ENCODE measurements around the gene CRCP.
"Not testable (repeated sequence)": the region's sequence is repeated elsewhere in the genome, so short reads cannot be mapped to it uniquely, and the experiment has no call there.

CRCP gene

GRCh38 chr7:66175006-66175405, 60.4 kb downstream of the CRCP start:
- H3K4me3 ChIP-seq (ENCODE audit: low read length in 2 of 2); H3K36me3 ChIP-seq (ENCODE audit: control insufficient read depth in 2 of 2, insufficient read depth in 2 of 2, low read length in 2 of 2); H3K27me3 ChIP-seq (ENCODE audit: control insufficient read depth in 1 of 2, insufficient read depth in 2 of 2, low read length in 2 of 2); H3K27ac ChIP-seq (ENCODE audit: low read length); H3K9me3 ChIP-seq (ENCODE audit: control insufficient read depth in 2 of 2, low read length in 2 of 2); H3K4me1 ChIP-seq (ENCODE audit: control insufficient read depth, insufficient read depth, low read length); H3K9ac ChIP-seq (ENCODE audit: low read length in 2 of 2): not testable (repeated sequence)

- Histone ChIP-seq H3K27ac (ENCODE audit: low read length) (no peak overlapping the region), H3K4me1 (ENCODE audit: control insufficient read depth, insufficient read depth, low read length) (no peaks in the 10 kb centered on the region), H3K4me3 (ENCODE audit: low read length in 2 of 2) (no peak overlapping the region), H3K27me3 (ENCODE audit: control insufficient read depth in 1 of 2, insufficient read depth in 2 of 2, low read length in 2 of 2) (no peaks in the 10 kb centered on the region), H3K9me3 (ENCODE audit: control insufficient read depth in 2 of 2, low read length in 2 of 2) (no peaks in the 10 kb centered on the region), H3K9ac (ENCODE audit: low read length in 2 of 2) (no peak overlapping the region), H3K36me3 (ENCODE audit: control insufficient read depth in 2 of 2, insufficient read depth in 2 of 2, low read length in 2 of 2) (no peaks in the 10 kb centered on the region)
Observed at GRCh38 chr7:66176914-66177313, 62.3 kb downstream of the CRCP start.

DNA sequence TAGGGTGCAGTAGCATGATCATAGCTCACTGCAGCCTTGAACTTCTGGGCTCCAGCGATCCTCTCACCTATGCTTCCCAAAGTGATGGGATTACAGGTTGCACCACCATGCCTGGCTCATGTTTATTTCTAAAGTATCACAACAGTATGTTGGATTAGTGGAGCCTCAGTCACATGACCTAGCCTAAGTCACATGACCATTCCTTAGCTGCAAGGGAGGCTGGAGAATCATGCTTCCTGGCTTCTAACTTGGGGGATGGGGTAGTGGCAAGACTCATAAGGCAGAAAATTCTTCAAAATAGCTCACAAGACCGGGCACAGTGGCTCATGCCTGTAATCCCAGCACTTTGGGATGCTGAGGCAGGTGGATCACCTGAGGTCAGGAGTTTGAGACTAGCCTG, 63.6 kb downstream of the CRCP start:
- Histone ChIP-seq H3K9ac (ENCODE audit: low read length in 2 of 2) (no peak overlapping the region), H3K27me3 (ENCODE audit: control insufficient read depth in 1 of 2, insufficient read depth in 2 of 2, low read length in 2 of 2) (no peaks in the 10 kb centered on the region), H3K36me3 (ENCODE audit: control insufficient read depth in 2 of 2, insufficient read depth in 2 of 2, low read length in 2 of 2) (no peaks in the 10 kb centered on the region), H3K9me3 (ENCODE audit: control insufficient read depth in 2 of 2, low read length in 2 of 2) (no peaks in the 10 kb centered on the region), H3K4me3 (ENCODE audit: low read length in 2 of 2) (no peak overlapping the region), H3K27ac (ENCODE audit: low read length) (no peak overlapping the region), H3K4me1 (ENCODE audit: control insufficient read depth, insufficient read depth, low read length) (no peaks in the 10 kb centered on the region)

- Histone ChIP-seq H3K4me1 (ENCODE audit: control insufficient read depth, insufficient read depth, low read length) (no peaks in the 10 kb centered on the region), H3K9ac (ENCODE audit: low read length in 2 of 2) (no peak overlapping the region), H3K27ac (ENCODE audit: low read length) (no peak overlapping the region), H3K9me3 (ENCODE audit: control insufficient read depth in 2 of 2, low read length in 2 of 2) (peaks cover 0 to 4% of the 10 kb centered on the region in 2 donors), H3K27me3 (ENCODE audit: control insufficient read depth in 1 of 2, insufficient read depth in 2 of 2, low read length in 2 of 2) (no peaks in the 10 kb centered on the region), H3K4me3 (ENCODE audit: low read length in 2 of 2) (no peak overlapping the region), H3K36me3 (ENCODE audit: control insufficient read depth in 2 of 2, insufficient read depth in 2 of 2, low read length in 2 of 2) (no peaks in the 10 kb centered on the region)
Observed at GRCh38 chr7:66181329-66181728, 66.7 kb downstream of the CRCP start.

- Histone ChIP-seq H3K4me3 (ENCODE audit: low read length in 2 of 2) (no peak overlapping the region), H3K27me3 (ENCODE audit: control insufficient read depth in 1 of 2, insufficient read depth in 2 of 2, low read length in 2 of 2) (no peaks in the 10 kb centered on the region), H3K4me1 (ENCODE audit: control insufficient read depth, insufficient read depth, low read length) (no peaks in the 10 kb centered on the region), H3K27ac (ENCODE audit: low read length) (no peak overlapping the region), H3K36me3 (ENCODE audit: control insufficient read depth in 2 of 2, insufficient read depth in 2 of 2, low read length in 2 of 2) (no peaks in the 10 kb centered on the region), H3K9me3 (ENCODE audit: control insufficient read depth in 2 of 2, low read length in 2 of 2) (peaks cover 0 to 4% of the 10 kb centered on the region in 2 donors), H3K9ac (ENCODE audit: low read length in 2 of 2) (no peak overlapping the region)
Observed at GRCh38 chr7:66181845-66182244, 67.2 kb downstream of the CRCP start.

DNA sequence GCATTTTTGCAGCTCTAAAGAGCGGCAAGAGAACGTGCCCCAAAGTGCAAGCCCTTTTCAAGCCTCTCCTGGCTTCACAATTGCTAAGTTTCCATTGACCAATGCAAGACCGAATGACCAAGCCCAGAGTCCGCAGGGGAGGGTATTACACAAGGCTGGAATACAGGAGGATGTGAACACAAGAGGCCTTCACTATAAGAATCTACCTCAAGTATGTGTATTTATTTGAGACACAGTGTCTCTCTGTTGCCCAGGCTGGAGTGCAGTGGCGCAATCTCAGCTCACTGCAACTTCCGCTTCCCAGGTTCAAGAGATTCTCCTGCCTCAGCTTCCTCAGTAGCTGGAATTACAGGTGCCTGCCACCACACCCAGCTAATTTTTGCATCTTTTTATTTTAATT, 68.3 kb downstream of the CRCP start:
- Histone ChIP-seq H3K27me3 (ENCODE audit: control insufficient read depth in 1 of 2, insufficient read depth in 2 of 2, low read length in 2 of 2) (no peaks in the 10 kb centered on the region), H3K9ac (ENCODE audit: low read length in 2 of 2) (no peak overlapping the region), H3K4me1 (ENCODE audit: control insufficient read depth, insufficient read depth, low read length) (no peaks in the 10 kb centered on the region), H3K27ac (ENCODE audit: low read length) (no peak overlapping the region), H3K9me3 (ENCODE audit: control insufficient read depth in 2 of 2, low read length in 2 of 2) (peaks cover 0 to 4% of the 10 kb centered on the region in 2 donors), H3K36me3 (ENCODE audit: control insufficient read depth in 2 of 2, insufficient read depth in 2 of 2, low read length in 2 of 2) (no peaks in the 10 kb centered on the region), H3K4me3 (ENCODE audit: low read length in 2 of 2) (no peak overlapping the region)

DNA sequence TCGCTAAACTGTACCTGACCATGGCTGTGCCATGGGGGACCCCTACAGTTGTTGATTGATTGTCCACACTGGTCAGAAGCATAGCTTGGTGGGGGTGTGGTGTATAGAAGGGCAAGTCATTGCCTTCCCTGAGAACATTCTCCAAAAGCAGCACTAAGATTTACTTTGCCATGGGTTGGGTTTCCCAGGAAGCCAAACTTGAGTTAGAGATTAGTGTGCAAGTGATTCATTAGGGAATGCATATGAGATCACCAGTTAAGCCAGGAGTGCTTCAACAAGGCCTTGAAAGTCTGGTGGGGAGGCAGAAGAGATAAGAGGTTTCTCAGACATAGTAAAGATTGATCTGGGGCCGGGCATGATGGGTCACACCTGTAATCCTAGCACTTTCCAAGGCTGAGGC, 69.1 kb downstream of the CRCP start:
- Histone ChIP-seq H3K27ac (ENCODE audit: low read length) (no peak overlapping the region), H3K27me3 (ENCODE audit: control insufficient read depth in 1 of 2, insufficient read depth in 2 of 2, low read length in 2 of 2) (no peaks in the 10 kb centered on the region), H3K9ac (ENCODE audit: low read length in 2 of 2) (no peak overlapping the region), H3K4me1 (ENCODE audit: control insufficient read depth, insufficient read depth, low read length) (no peaks in the 10 kb centered on the region), H3K36me3 (ENCODE audit: control insufficient read depth in 2 of 2, insufficient read depth in 2 of 2, low read length in 2 of 2) (no peaks in the 10 kb centered on the region), H3K4me3 (ENCODE audit: low read length in 2 of 2) (no peak overlapping the region), H3K9me3 (ENCODE audit: control insufficient read depth in 2 of 2, low read length in 2 of 2) (peaks cover 0 to 4% of the 10 kb centered on the region in 2 donors)

DNA sequence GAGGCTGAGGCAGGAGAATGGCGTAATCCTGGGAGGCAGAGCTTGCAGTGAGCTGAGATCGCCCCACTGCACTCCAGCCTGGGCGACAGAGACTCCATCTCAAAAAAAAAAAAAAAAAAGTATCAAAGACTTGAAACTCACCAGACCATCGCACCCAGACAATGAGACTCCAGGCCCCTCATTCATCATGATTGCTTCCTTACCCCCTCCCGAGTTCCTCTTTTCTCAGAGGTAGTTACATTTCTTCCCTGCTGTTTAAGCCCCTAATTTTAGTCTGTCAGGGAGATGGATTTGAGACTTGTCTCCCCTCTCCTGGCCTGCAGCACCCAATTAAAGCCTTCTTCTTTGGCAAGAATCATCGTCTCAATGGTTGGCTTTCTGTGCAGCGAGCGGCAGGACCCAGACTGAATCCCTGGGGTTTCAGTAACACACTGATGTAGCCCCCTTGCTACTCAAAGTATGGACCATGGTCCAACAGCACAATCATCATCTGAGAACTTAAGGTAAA, 71.1 kb downstream of the CRCP start:
- Histone ChIP-seq H3K36me3 (ENCODE audit: control insufficient read depth in 2 of 2, insufficient read depth in 2 of 2, low read length in 2 of 2) (no peaks in the 10 kb centered on the region), H3K27me3 (ENCODE audit: control insufficient read depth in 1 of 2, insufficient read depth in 2 of 2, low read length in 2 of 2) (no peaks in the 10 kb centered on the region), H3K4me3 (ENCODE audit: low read length in 2 of 2) (no peak overlapping the region), H3K9me3 (ENCODE audit: control insufficient read depth in 2 of 2, low read length in 2 of 2) (peaks cover 0 to 4% of the 10 kb centered on the region in 2 donors), H3K27ac (ENCODE audit: low read length) (no peak overlapping the region), H3K9ac (ENCODE audit: low read length in 2 of 2) (no peak overlapping the region), H3K4me1 (ENCODE audit: control insufficient read depth, insufficient read depth, low read length) (no peaks in the 10 kb centered on the region)

DNA sequence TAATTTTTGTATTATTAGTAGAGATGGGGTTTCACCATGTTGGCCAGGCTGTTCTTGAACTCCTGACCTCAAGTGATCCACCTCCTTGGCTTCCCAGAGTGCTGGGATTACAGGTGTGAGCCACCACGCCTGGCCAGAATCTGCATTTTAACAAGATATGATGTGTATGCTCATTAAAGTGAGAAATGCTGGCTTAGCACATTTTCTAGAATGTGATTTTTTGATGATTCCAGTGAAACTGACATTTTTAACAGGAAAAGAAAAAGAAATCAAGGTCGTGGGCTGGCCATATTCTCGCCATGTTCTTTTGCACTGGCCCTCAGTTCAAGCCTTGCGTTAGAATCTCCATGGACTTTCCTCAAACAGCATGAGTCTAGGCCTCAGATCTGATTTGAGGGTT, 72.3 kb downstream of the CRCP start:
- H3K9me3 ChIP-seq (ENCODE audit: control insufficient read depth in 2 of 2, low read length in 2 of 2), result peaks cover 0 to 4% of the 10 kb centered on the region in 2 donors
- H3K4me1 ChIP-seq (ENCODE audit: control insufficient read depth, insufficient read depth, low read length), result no peaks in the 10 kb centered on the region
- H3K27me3 ChIP-seq (ENCODE audit: control insufficient read depth in 1 of 2, insufficient read depth in 2 of 2, low read length in 2 of 2), result no peaks in the 10 kb centered on the region
- H3K9ac ChIP-seq (ENCODE audit: low read length in 2 of 2), result no peak overlapping the region
- no peak overlapping the region for H3K27ac ChIP-seq (ENCODE audit: low read length)
- no peak overlapping the region for H3K4me3 ChIP-seq (ENCODE audit: low read length in 2 of 2)
- no peaks in the 10 kb centered on the region for H3K36me3 ChIP-seq (ENCODE audit: control insufficient read depth in 2 of 2, insufficient read depth in 2 of 2, low read length in 2 of 2)

DNA sequence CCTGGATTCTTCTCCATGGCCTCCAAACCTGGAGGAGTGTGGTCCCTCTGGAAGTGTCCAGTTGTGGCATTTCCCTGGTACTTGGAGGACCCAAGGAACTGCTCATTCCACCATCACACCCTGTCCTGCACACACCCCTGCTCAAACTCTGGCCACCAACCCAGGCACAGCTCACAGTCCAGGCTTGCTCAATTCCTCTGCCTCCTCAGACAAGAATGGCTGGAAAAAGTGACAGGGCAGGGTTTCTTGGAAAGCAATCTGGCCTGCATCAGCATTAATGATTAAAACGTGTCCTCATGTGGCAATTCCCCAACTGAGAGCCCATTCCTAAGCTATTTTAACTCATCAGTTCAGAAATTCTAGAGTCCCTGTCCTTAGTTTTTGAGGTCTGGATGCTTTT, 73.3 kb downstream of the CRCP start:
- no peak overlapping the region for H3K4me3 ChIP-seq (ENCODE audit: low read length in 2 of 2)
- no peaks in the 10 kb centered on the region for H3K36me3 ChIP-seq (ENCODE audit: control insufficient read depth in 2 of 2, insufficient read depth in 2 of 2, low read length in 2 of 2)
- H3K9me3 ChIP-seq (ENCODE audit: control insufficient read depth in 2 of 2, low read length in 2 of 2), result peaks cover 0 to 4% of the 10 kb centered on the region in 2 donors
- H3K9ac ChIP-seq (ENCODE audit: low read length in 2 of 2), result no peak overlapping the region
- H3K27me3 ChIP-seq (ENCODE audit: control insufficient read depth in 1 of 2, insufficient read depth in 2 of 2, low read length in 2 of 2), result no peaks in the 10 kb centered on the region
- H3K27ac ChIP-seq (ENCODE audit: low read length), result no peak overlapping the region
- no peaks in the 10 kb centered on the region for H3K4me1 ChIP-seq (ENCODE audit: control insufficient read depth, insufficient read depth, low read length)

DNA sequence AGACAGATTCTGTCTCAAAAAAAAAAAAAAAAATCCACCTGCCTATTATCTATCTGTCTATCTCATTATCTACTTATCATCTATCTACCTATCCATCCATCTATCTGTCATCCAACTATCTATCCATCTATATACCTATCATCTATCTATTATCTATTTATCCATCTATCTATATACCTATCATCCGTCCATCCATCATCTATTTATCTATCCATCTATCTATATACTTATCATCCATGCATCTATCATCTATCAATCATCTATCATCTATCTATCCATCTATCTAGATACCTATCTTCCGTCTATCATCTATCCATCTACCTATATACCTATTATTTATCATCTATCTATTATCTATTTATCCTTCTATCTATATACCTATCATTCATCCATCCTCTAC, 74.0 kb downstream of the CRCP start:
- H3K9ac ChIP-seq (ENCODE audit: low read length in 2 of 2), result no peak overlapping the region
- H3K27me3 ChIP-seq (ENCODE audit: control insufficient read depth in 1 of 2, insufficient read depth in 2 of 2, low read length in 2 of 2), result no peaks in the 10 kb centered on the region
- no peaks in the 10 kb centered on the region for H3K36me3 ChIP-seq (ENCODE audit: control insufficient read depth in 2 of 2, insufficient read depth in 2 of 2, low read length in 2 of 2)
- H3K27ac ChIP-seq (ENCODE audit: low read length), result no peak overlapping the region
- H3K9me3 ChIP-seq (ENCODE audit: control insufficient read depth in 2 of 2, low read length in 2 of 2), result peaks cover 0 to 4% of the 10 kb centered on the region in 2 donors
- H3K4me1 ChIP-seq (ENCODE audit: control insufficient read depth, insufficient read depth, low read length), result no peaks in the 10 kb centered on the region
- no peak overlapping the region for H3K4me3 ChIP-seq (ENCODE audit: low read length in 2 of 2)

Measured in stomach smooth muscle (tissue), 2 donors.